ENCODE measurements around the gene EXOC6B.

The EXOC6B gene

DNA sequence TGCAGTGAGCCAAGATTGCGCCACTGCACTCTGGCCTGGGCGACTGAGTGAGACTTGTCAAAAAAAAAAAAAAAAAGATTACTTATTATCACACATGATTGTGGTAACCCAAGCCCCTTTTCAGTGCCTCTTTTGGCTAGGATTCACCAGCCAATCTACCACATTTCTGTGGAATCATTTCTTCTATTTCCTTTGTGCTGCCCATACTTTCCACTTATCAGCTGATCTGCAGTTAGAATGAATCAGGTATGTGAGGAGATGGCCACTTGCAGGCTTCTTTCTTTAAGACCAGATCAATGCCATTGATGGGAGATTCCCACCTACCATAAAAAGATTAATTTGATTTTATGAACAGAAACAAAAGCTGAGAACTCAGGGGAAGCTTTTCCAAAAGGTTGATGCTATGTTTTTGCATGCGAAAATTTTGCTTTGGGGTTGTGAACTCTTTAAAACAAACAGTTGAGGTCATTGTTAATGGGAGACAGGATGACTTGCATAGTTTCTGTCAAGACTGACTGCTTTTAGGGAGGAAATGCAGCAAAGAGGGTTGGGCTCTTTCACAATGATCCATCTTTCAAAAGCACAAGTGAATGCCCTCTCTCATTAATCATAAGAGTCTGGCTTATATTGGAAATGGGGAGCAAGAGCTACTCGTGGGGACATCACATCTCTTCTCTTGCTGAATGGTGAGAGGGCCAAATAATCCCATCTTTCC is 611.2 kb downstream of the EXOC6B start:
- DNase-seq (ENCODE audit: low read depth, low spot score): no peak

DNA sequence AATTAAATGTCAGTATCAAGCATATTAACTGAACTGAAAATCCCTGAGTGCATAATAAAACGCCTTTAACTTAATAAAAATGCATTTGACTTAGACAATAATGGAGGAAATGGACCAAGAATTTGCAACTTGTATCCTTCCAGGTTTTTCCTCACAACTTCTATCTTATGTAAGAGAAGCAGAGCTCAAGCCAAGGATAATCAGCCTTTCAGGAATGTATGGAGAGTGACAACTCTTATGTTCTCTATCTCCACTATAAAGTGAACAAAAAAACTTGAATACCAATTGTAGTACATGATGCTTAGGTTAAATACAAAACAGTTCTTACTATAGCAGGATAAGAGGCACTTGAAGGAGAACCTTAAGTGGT is 613.4 kb downstream of the EXOC6B start:
- DNase-seq (ENCODE audit: low read depth, low spot score): no peak

DNA sequence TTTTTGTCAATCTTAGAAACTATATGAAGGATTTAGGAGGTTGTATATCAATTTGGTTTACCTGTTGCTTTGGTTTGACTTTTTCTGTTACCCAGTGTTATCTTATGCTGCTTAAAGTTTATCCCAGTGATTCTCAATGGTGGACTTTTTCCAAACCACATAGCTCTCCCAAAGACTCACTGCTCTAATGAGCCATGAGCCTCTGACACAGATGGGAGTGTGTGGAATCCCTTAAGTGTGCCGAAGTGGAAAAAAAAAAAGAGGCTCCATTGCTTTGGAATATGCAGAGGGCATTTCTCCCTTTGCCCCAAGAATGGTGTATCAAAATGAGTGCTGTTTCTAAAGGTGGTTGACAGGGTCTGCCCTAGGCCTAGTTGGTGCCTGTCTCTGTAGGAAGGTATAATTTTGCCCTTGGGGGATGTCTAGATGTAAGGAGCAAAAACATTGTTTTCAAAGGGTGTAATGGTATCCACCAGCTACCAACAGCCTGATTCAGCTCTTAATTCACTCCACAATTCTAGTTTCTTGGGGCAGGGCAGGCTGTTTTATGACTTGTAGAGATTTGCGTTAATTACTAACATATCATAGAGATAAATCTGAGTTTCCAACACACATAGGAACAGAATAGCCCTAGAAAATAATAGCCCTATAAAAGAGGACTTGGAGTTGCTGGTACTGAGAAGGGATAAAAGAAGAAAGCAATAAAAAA is 613.9 kb downstream of the EXOC6B start:
- no peak for DNase-seq (ENCODE audit: low read depth, low spot score)

DNA sequence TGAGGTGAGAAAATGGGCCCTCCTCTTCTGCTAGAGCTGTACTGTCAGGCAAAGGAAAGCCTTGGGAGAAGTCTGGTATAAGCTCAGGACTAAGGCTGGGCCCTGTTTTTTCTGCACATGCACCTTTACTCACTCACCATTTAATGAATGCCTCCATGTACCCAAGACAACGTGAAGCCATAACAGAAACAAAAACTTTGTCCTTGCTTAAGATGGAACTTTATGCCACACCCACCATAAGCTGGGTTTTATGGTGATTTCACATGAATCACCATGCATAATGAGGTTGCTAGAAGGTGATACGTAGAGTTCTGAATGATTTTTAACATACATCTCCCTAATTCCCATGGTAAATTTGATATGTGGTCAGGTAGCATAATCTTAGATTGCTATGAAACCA is 614.5 kb downstream of the EXOC6B start:
- DNase-seq (ENCODE audit: low read depth, low spot score): no peak

DNA sequence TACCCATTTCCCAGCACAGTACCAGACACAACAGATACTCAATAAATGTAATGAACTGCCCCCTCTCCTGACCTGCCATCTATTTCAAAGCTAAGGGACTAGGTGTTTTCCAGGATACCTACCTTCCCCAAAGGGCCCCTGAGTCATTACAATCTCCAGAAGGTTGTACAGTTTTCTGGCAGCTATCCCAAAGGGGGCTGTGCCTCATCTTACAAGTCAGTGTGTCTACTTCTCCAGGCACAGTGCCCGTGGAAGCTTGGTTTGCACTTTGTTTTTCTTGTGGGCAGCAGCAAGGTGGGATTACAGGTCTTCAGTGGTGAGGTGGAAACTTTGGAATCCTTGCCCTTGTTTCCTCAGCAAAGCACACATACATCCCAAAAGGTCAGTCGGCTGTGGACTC is 615.4 kb downstream of the EXOC6B start:
- DNase-seq (ENCODE audit: low read depth, low spot score): no peak

DNA sequence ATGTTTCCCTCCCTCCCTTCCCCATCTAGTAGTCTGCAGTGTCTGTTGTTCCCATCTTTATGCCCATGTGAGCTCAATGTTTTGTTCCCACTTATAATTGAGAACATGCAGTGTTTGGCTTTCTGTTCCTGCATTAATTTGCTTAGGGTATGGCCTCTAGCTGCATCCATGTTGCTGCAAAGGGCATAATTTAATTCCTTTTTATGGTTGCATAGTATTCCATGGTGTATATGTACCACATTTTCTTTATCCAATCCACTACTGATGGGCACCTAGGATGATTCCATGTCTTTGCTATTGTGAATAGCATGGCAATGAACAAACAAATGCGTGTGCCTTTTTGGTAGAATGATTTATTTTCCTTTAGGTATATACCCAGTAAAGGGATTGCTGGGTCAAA is 617.6 kb downstream of the EXOC6B start:
- DNase-seq (ENCODE audit: low read depth, low spot score): no peak

DNA sequence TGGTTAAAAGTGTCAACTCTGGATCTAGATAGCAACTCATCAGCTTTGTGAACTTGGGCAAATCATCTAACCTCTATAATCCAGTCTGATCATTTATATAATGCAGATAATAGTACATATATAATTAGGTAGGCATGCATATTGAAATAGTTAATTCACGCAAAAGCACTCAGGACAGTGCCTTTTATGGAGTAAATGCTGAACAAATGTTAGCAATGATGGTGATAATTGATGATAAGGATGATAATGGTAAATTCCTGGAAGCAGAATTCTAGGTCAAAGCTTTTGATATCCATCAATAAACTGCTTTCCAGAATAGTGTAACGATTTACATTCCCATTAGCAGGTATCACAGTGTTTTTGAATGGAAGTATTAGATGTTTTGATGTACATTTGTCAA is 618.5 kb downstream of the EXOC6B start:
- DNase-seq (ENCODE audit: low read depth, low spot score): no peak

DNA sequence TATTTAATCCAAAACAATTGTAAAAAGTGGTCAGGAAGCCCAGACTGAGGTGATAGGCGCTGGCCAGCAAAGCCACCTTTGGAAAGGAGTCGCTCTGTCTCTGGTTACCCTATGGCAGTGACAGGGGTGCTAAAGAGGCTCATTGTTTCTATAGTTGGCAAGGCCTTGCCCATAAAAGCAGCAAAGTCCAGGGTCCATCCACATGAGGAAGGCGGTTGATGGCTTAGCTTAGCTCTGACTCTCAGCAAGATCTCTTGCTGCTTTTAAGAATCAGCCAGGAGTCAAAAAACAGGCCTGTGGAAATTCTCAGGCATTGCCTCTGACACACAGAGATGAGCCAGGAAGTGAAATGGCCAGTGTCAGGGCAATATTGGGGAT is 620.3 kb downstream of the EXOC6B start:
- no peak for DNase-seq (ENCODE audit: low read depth, low spot score)

DNA sequence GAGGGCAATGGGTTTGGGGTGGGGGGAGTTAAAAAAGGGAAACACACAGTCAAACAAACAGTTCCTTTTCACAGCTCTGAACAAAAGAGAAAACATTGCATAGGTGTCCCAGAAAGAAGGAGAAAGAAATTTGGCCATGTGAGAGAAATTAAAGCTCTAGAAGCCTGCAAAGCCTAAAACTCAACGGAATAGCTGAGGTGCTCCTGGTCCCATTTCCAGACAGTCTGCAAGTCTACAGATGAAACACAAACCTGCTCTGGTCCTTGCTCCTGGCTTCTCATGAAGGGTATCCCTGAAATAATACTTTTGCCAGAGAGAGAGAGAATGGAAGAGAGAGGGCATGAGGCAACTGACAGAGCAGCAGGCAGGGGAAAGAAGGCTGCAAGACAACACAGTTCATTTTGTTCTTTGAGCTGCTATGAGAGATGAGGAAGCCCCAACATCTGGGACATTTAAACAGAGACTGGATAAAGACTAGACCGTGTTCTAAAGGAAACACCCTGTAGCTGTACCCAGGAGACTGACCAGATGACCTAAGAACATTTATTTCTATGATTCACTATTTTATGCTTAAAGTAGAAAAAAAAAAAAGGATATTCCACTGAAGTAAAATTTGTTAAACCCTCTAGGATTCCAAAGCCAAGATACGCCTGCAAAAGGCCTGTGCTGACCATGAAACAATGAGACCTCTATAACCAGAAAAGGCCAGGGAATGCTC is 620.9 kb downstream of the EXOC6B start:
- DNase-seq (ENCODE audit: low read depth, low spot score): no peak

DNA sequence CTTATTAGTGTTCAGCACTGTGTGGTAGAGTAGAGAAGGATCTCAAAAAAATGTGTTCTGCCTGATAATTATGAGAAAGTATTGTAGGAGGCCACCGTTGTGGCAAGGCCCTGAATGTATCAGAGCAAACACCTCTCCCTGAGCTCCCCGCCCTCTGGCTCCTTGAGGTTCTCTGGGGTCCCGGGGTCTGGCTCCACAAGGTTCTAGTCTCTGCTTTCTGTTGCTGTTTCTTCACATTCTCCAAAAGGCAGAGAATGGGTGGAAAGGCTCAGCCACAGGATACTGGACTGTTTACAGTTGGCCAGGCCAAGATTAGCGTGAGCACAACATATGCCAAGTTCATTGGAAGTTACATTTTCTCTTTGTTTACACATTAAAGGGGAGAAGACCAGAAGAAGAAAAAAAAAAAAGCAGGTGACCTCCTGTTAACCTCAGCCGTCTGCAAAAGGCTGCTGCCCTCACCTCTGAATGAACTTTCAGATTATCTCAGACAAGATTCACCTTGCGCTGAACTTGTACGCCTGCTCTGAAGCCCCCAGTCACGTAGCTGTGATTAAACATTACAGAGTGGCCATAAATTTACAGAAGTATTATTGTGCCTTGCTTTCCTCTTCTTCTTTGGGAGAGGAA is 621.6 kb downstream of the EXOC6B start:
- DNase-seq (ENCODE audit: low read depth, low spot score): no peak

DNA sequence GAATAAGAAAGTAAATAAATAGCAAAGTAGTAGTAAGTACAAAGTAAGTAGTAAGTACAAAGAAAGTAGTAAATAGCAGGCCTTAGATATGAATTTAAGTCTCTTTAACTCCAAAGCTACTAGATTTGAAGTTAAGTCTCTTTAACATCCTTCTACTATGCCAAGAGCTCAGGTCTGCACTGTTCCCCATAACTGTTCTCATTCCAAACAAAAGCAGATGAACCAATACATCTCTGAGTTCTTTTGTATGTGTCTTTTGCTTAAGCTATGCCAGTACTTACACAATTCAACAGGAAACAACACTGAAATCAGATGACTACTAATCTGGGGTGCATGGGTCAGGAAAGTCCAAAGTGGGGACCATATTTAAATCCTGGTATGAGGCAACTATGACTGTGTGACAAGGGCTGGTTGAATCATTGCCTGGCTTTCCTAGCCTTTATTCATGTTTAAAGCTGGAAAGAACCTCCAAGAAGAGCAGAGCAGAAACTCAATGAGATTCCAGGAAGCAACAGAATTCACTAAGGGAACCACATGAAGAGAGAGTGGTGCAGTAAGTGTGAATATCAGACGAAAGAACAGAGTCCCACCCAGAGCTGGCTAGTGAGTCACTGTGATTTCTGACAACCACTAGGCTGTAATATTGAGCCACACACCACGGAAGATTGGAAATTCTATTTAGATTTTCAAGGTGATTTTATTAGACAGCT is 627.1 kb downstream of the EXOC6B start:
- no peak for DNase-seq (ENCODE audit: low read depth, low spot score)

DNA sequence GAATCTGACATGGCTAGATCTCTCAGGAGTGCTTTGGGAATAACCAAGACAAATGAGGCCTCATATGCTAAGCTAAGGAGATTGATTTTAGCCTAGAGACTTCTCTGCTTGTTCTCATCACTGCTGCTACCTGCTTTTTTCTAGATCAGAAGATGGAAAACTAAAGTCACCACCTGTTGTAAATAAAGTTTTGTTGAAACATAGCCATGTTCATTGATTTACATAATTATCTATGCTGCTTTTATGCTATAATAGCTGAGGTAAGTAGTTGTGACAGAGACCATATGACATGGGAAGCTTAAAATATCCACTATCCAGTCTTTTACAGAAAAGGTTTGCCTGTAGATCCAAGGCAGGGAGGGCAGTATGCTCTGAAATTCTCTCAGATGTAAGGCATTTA is 632.1 kb downstream of the EXOC6B start:
- DNase-seq (ENCODE audit: low read depth, low spot score): no peak

DNA sequence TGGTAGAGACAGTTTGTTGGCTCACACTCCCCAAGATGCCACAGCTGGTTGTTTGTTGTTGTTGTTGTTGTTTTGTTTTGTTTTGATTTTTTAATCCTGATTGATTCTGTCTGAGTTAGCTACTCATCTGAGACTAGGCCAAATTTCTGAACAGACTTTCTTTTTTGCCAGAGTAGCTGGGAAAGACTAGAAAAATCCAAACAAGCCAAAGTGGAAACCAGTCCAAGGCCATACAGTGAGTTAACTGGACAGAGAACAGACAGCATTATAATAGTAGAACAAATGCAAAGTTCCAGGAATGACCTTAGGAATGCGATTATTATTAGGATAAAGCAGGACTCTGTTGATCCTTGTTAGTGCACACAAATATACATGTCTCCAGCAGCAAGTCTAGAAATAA is 634.4 kb downstream of the EXOC6B start:
- DNase-seq (ENCODE audit: low read depth, low spot score): no peak

DNA sequence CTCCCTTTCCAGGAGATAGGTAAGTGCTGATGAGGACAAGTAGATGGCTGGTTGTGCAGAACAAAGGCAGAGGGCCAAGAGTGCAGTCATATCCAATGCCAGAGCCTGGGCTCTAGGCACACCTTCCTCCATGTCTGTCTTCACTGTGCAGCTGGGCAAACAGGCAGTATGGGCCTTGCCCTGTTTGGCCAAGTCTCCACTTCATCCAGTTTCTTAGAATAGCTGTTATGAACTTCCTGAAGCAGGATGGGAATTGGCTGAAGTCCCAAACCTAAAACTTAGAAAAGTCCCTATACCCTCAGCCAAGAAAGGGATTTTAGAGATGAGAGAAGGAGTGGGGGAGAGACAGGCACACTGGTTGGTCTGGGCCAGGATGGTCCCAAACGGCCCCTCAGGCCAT is 640.6 kb downstream of the EXOC6B start:
- no peak for DNase-seq (ENCODE audit: low read depth, low spot score)

DNA sequence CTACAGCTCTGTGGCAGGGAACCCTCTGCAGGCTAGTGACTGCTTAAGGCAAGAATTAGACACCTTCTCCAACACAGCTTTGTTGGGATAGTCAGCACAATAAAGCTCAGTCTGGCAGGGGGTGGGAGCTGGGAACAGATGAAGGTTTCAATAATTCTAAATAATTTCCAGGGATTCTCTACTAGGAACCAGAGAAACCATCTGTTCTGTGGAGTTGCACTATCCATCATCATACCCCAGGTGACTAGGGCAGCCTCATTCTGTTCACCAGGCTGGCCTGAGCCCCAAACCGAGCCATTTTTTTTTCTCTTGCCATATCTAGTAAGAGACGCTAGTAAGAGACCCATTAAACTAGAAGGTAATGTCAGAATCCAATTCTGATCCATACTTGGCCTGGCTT is 642.4 kb downstream of the EXOC6B start:
- DNase-seq (ENCODE audit: low read depth, low spot score): no peak

DNA sequence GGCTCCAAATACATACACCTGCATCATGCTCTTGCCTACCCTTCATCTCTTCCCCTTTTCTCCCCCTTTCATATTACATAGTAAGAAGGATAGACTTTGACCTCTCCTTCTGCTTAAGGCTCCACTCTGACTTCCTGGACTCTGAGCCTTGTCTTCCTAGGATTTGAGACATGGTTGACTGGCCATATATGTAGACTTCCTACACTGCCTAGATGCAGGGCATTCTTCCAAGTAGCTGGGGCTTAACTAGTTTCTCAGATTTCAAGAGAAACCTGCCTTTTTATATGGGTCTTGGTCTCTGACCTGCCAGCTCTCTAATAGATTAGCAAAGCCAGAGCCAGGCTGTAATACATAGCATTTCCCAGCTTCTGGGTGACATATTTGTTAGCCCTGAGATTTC is 642.8 kb downstream of the EXOC6B start:
- no peak for DNase-seq (ENCODE audit: low read depth, low spot score)

DNA sequence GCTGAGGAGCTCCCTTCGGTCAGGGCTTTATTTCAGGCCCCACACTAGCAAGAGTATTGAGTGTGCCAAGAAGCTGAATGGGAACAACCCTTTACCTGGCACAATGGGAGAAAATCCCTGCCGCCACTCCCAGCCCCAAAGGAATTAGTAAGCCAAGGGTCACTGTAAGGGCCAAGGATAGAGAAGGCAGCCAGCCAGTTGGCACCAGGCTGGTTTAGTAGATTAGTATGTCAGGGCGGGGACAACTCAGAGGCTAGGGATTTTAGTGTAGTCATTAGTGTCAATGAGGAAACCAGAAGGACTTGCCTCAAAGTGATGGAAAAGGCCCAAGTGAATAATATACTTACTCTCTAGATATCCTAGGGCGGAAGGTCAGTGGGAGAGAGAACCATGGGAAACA is 643.3 kb downstream of the EXOC6B start:
- DNase-seq (ENCODE audit: low read depth, low spot score): no peak

DNA sequence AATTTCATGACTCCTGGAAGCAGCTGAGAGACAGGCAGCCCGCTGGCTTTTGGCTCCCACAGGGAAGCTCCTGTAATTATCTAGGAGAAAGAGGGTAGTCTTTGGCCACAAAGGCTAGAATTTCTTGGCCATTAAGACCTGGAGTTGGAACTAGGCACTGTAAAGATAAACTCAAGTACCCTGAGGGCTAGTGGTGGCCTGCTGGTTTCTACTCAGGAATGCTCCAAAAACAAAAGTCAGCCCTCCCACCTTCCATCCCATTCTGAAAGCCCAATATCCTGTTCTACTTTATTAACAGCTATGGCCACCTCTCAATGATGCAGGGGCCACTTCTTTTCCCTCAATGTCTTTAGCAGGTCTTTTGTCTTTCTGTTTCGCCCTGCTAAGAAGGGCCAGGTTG is 644.2 kb downstream of the EXOC6B start:
- no peak for DNase-seq (ENCODE audit: low read depth, low spot score)

DNA sequence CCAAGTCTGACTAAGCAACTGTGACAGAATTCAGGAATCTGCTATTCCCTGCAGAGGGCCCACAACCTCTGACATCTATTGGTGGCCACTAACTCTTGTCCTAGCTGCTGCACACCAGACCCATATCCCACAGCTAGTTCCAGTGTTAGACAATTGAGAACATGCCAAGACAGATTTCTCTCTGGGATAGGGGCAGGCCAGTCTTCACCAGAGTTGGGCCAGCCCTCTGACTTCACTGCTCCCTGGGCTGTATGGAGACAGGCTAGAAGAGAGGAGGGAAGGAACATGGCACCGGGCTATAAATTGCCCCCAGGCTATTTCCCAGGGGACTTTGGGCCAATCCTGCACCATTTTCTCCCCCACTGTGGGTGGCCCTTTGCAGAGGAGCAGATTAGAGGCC is 645.5 kb downstream of the EXOC6B start:
- no peak for DNase-seq (ENCODE audit: low read depth, low spot score)

DNA sequence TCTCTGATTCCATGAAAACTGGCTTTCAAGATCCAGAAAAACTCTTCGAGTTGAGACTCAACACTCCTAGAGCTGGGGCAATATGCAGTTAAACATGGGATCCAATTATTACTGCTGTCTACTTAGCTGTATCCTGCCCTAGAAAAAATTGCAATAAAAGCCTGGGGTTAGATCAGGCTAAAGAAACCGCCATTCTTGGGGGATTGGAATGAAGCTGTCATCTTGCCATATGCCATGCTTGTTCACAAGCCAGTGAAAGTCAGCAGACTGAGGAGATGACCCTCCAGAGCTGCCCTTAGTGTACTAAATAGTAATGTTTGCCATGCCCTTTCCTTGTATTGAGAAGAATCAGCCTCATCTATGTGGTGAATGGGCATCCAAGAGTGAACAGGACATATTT is 647.3 kb downstream of the EXOC6B start:
- no peak for DNase-seq (ENCODE audit: low read depth, low spot score)

DNA sequence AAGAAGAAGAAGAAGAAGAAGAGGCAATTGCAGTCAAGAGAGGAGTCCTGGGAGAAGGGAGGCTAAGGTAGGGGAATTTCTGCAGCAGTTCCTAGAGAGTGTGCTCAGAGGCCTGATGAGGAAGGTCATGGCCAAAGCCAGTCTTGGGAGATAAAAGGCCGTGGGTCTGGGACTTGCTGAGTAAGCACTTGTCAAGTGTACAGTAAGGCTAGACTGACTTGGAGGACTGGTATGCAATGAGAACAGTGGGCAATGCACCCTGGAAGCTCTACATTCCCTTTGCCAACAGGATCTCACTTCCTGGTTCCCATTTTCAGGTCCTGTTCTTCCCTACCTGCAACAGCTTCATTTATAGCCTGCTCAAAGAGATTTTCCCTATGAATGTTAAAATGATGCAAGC is 649.6 kb downstream of the EXOC6B start:
- no peak for DNase-seq (ENCODE audit: low read depth, low spot score)

DNA sequence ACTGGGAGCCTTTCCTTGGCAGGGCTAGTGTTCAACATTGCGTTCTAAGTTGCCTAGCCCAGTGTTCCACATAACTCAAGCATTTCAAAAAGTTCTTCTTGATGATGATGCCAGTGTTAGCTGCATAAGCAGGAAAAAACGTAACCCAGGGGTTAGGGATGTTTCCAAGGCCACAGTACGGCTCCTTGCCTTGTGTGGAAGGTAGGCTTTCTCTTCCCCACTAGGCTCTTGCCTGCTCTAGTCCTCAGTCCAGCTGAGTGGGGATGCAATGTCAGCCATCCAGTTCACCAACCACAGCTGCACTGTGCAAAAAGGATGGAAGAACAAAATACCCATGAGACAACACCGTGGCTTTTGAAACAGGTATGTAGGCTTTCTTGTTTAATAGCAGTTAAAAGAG is 650.2 kb downstream of the EXOC6B start:
- no peak for DNase-seq (ENCODE audit: low read depth, low spot score)
